Ammon's horn (tissue), 1 donor: ENCODE data around the gene CFAP299.
A peak's percentile ranks its signal among the peaks of the same experiment; 100 is the strongest.

Experiments
- DNase-seq: peaks from one replicate; pipeline ENCODE4 v3.0.0-alpha.2; 2016; ENCODE audit warnings: low spot score

The CFAP299 gene

GRCh38 chr4:80927420-80927819 lies 591.9 kb downstream of the CFAP299 start:
- no peak for DNase-seq

GRCh38 chr4:80931631-80932081 lies 596.1 kb downstream of the CFAP299 start:
- no peak for DNase-seq

GRCh38 chr4:80948141-80948540 lies 612.6 kb downstream of the CFAP299 start:
- DNase-seq = no peak

- DNase-seq = no peak
These were observed 613.5 kb downstream of the CFAP299 start for GRCh38 chr4:80948995-80949394.

GRCh38 chr4:80956421-80956820 lies 620.9 kb downstream of the CFAP299 start:
- no peak for DNase-seq

GRCh38 chr4:80963051-80963450 lies 627.5 kb downstream of the CFAP299 start:
- DNase-seq = no peak

- no peak for DNase-seq
These were observed 631.8 kb downstream of the CFAP299 start for GRCh38 chr4:80967346-80967745.

- DNase-seq = no peak
These were observed 644.7 kb downstream of the CFAP299 start for GRCh38 chr4:80980239-80980638.

GRCh38 chr4:80986011-80986410 lies 650.5 kb downstream of the CFAP299 start:
- no peak for DNase-seq

- DNase-seq = peak; percentile 68
These were observed 654.5 kb downstream of the CFAP299 start for GRCh38 chr4:80989921-80990544.

- DNase-seq = no peak
These were observed 655.3 kb downstream of the CFAP299 start for GRCh38 chr4:80990851-80991250.

- DNase-seq = no peak
These were observed 664.4 kb downstream of the CFAP299 start for GRCh38 chr4:80999943-81000342.

GRCh38 chr4:81003597-81004111 lies 668.1 kb downstream of the CFAP299 start:
- DNase-seq = no peak

GRCh38 chr4:81007417-81007816 lies 671.9 kb downstream of the CFAP299 start:
- DNase-seq = no peak
